Smooth muscle cell (in vitro differentiated cells): ENCODE data around the gene MID1. TPM values are rescaled to one million over a fixed set of nuclear protein-coding genes. Genes with fewer than 3 reads are reported as not detected.

Experiments
- DNase-seq: peaks from one replicate; lab custom pipeline; 2025; ENCODE audit not compliant: unreplicated experiment; lab: John Stamatoyannopoulos, UW
- H2AFZ ChIP-seq: fragments of 200-600 bp; sonication (generic); 2 replicates; pipeline ENCODE4 v1.6.0; 2016; ENCODE audit warnings: antibody characterized with exemption, low read depth, mild to moderate bottlenecking
- H3F3A ChIP-seq: fragments of 200-600 bp; sonication (generic); 2 replicates; pipeline ENCODE4 v1.6.0; 2017; ENCODE audit warnings: antibody characterized with exemption, low read depth
- H3K27ac ChIP-seq: fragments of 200-600 bp; sonication (generic); 2 replicates; pipeline ENCODE4 v1.5.1; 2016; ENCODE audit warnings: low read depth, mild to moderate bottlenecking
- H3K27me3 ChIP-seq: fragments of 200-600 bp; sonication (generic); 2 replicates; pipeline ENCODE4 v1.6.1; 2016; ENCODE audit warnings: low read depth, mild to moderate bottlenecking
- H3K36me3 ChIP-seq: fragments of 200-600 bp; sonication (generic); 2 replicates; pipeline ENCODE4 v1.5.1; 2016; ENCODE audit warnings: low read depth
- H3K4me1 ChIP-seq: fragments of 200-600 bp; sonication (generic); 2 replicates; pipeline ENCODE4 v1.5.1; 2016; ENCODE audit warnings: low read depth
- H3K4me2 ChIP-seq: fragments of 200-600 bp; sonication (generic); 2 replicates; pipeline ENCODE4 v1.6.0; 2016; ENCODE audit warnings: mild to moderate bottlenecking
- H3K4me3 ChIP-seq: fragments of 200-600 bp; sonication (generic); 2 replicates; pipeline ENCODE4 v1.5.1; 2016; ENCODE audit warnings: mild to moderate bottlenecking
- H3K79me2 ChIP-seq: fragments of 200-600 bp; sonication (generic); 2 replicates; pipeline ENCODE4 v1.6.0; 2016; ENCODE audit warnings: low read depth, mild to moderate bottlenecking
- H3K9ac ChIP-seq: fragments of 200-600 bp; sonication (generic); 2 replicates; pipeline ENCODE4 v1.6.0; 2016; ENCODE audit warnings: low read depth
- H3K9me3 ChIP-seq: fragments of 200-600 bp; sonication (generic); replicated peaks from 2 replicates; pipeline ENCODE4 v1.5.1; 2016; ENCODE audit warnings: low read depth
- H4K20me1 ChIP-seq: fragments of 200-600 bp; sonication (generic); 2 replicates; pipeline ENCODE4 v1.6.0; 2016; ENCODE audit warnings: low read depth
- CTCF ChIP-seq: fragments of 200-600 bp; sonication (generic); IDR thresholded peaks from 2 replicates; pipeline ENCODE4 v1.5.1; 2017; ENCODE audit warnings: borderline replicate concordance, mild to moderate bottlenecking, antibody characterized with exemption; ENCODE audit not compliant: insufficient read depth, poor library complexity, severe bottlenecking
- WGBS: methylation state at CpG from one replicate; pipeline ENCODE4 v1.1.7; 2016; ENCODE audit warnings: low lambda C conversion rate; 5-methylcytosine and 5-hydroxymethylcytosine counted together
- polyA plus RNA-seq: library from polyadenylated mRNA; unstranded; fragments of >200 nt; fragmentation: Nextera tagmentation; extraction: Ambion mirVana; gene quantifications from 2 replicates; pipeline ENCODE4 v1.2.1, GENCODE V29; 2016
- total RNA-seq: library from RNA; depleted of rRNA; stranded (reverse); fragments of >200 nt; gene quantifications from 2 replicates; pipeline ENCODE4 v1.2.3, GENCODE V29; 2014

MID1 gene
- total and polyA plus RNA-seq, 2 experiments from 2014 or later = 22.6 to 45.2 TPM

- Histone ChIP-seq H3K79me2 (no peaks in the 10 kb centered on the region), H3K4me1 (peaks cover 3% of the 10 kb centered on the region), H3K4me3 (no peak overlapping the region), H3K9me3 (no peaks in the 10 kb centered on the region), H3F3A (no peaks in the 10 kb centered on the region), H3K9ac (no peak overlapping the region), H4K20me1 (no peaks in the 10 kb centered on the region), H3K27me3 (no peaks in the 10 kb centered on the region), H3K4me2 (no peak overlapping the region), H3K27ac (peak overlapping the region; percentile 65), H2AFZ (no peak overlapping the region), H3K36me3 (no peaks in the 10 kb centered on the region)
- no peak for DNase-seq
- WGBS = 53% methylated on average over 4 of the region's 4 CpGs
- TF ChIP-seq CTCF = no peak
Observed at GRCh38 chrX:10649265-10649664, 28.9 kb upstream of the MID1 start.

GRCh38 chrX:10648614-10649013 lies 28.2 kb upstream of the MID1 start:
- Histone ChIP-seq H2AFZ (no peak overlapping the region), H3K9me3 (no peaks in the 10 kb centered on the region), H3K4me3 (no peak overlapping the region), H3K4me1 (peaks cover 3% of the 10 kb centered on the region), H3K79me2 (no peaks in the 10 kb centered on the region), H4K20me1 (no peaks in the 10 kb centered on the region), H3K4me2 (no peak overlapping the region), H3K27ac (peak overlapping the region; percentile 65), H3F3A (no peaks in the 10 kb centered on the region), H3K9ac (no peak overlapping the region), H3K27me3 (no peaks in the 10 kb centered on the region), H3K36me3 (no peaks in the 10 kb centered on the region)
- no peak for DNase-seq
- 28% methylated on average over 3 of the region's 3 CpGs for WGBS
- no peak for TF ChIP-seq CTCF

GRCh38 chrX:10636851-10637250 lies 16.5 kb upstream of the MID1 start:
- Histone ChIP-seq H3K4me1 (peaks cover 3% of the 10 kb centered on the region), H3K27ac (no peak overlapping the region), H3K4me3 (no peak overlapping the region), H3K4me2 (no peak overlapping the region), H3K27me3 (no peaks in the 10 kb centered on the region), H2AFZ (no peak overlapping the region), H3K9me3 (no peaks in the 10 kb centered on the region), H3F3A (no peaks in the 10 kb centered on the region), H3K36me3 (no peaks in the 10 kb centered on the region), H3K79me2 (no peaks in the 10 kb centered on the region), H3K9ac (no peak overlapping the region), H4K20me1 (no peaks in the 10 kb centered on the region)
- no peak for DNase-seq
- WGBS = 26% methylated on average over 1 of the region's 1 CpG
- no peak for TF ChIP-seq CTCF

- WGBS = 40% methylated on average over 3 of the region's 3 CpGs
- Histone ChIP-seq H3K27me3 (no peaks in the 10 kb centered on the region), H3K4me1 (peaks cover 3% of the 10 kb centered on the region), H3K9me3 (no peaks in the 10 kb centered on the region), H4K20me1 (no peaks in the 10 kb centered on the region), H3K4me2 (peak overlapping the region; percentile 58), H3K9ac (no peak overlapping the region), H3K27ac (peak overlapping the region; percentile 91), H3K4me3 (peak overlapping the region; percentile 13), H2AFZ (no peak overlapping the region), H3K79me2 (no peaks in the 10 kb centered on the region), H3K36me3 (no peaks in the 10 kb centered on the region), H3F3A (no peaks in the 10 kb centered on the region)
- TF ChIP-seq CTCF = peak; percentile 58
- DNase-seq = no peak
Observed at GRCh38 chrX:10636337-10636736, 16.0 kb upstream of the MID1 start.
